GDM1 (cell line): Measurements from ENCODE around the gene CPD.
A peak's percentile ranks its signal among the peaks of the same experiment; 100 is the strongest.
"Not testable (repeated sequence)": the region's sequence is repeated elsewhere in the genome, so short reads cannot be mapped to it uniquely, and the experiment has no call there.

Source experiments
- DNase-seq: peaks from one replicate; lab custom pipeline; 2025; lab: John Stamatoyannopoulos, UW

The CPD gene

GRCh38 chr17:30429155-30429554 is 50.4 kb downstream of the CPD start:
- DNase-seq: no peak

GRCh38 chr17:30433514-30433913 is 54.8 kb downstream of the CPD start:
- DNase-seq: no peak

- DNase-seq: no peak
Observed at GRCh38 chr17:30436729-30437128, 58.0 kb downstream of the CPD start.

GRCh38 chr17:30443721-30444120 is 65.0 kb downstream of the CPD start:
- no peak for DNase-seq

GRCh38 chr17:30446640-30447039 is 67.9 kb downstream of the CPD start:
- not testable (repeated sequence) for DNase-seq

DNA sequence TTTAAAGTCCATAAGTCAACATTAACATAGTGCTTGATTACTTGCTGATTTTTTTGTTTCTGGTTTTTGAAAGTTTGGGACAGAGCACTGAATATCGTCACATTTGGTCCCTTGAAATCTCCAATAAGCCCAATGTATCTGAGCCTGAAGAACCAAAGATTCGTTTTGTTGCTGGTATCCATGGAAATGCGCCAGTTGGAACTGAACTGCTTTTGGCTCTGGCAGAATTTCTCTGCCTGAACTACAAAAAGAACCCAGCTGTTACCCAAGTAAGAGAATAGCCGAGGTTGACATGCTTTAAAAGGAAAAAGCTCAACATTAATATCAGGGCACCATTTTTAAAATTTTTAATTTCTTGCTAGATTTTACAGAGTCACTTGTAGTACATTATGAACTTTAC is 70.8 kb downstream of the CPD start:
- DNase-seq: no peak

DNA sequence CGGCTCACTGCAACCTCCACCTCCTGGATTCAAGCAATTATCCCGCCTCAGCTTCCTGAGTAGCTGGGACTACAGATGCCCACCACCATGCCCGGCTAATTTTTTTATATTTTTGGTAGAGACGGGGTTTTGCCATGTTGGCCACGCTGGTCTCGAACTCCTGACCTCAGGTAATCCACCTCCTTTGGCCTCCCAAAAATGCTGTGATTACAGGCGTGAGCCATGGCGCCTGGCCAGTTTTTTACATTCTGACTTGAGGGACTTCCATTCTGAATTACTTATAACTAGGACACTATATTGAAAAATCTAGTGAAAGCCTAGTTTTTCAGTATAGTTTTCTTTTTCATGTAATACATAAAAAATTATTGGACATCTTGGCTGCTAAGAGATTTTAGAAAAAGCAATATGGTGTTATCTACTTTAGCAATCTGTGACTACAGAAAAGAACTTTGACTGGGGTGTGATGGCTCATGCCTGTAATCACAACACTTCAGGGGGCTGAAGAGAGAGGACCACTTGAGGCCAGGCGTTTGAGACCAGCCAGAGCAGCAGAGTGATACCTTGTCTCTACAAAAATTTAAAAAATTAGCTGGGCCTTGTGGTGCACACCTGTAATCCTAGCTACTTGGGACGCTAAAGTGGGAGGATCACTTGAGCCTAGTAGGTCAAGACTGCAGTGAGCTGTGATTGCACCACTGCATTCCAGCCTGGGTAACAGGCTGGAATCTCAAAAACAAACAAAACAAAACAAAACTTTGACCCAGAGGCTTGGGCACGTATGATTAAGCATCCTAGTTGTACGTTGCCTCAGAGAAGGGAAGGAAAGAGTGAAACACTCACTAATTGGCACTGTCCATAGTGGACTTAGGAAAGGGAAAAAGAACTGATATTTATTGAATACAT is 71.6 kb downstream of the CPD start:
- DNase-seq: no peak

GRCh38 chr17:30454635-30455034 is 75.9 kb downstream of the CPD start:
- DNase-seq: no peak

GRCh38 chr17:30458371-30458770 is 79.6 kb downstream of the CPD start:
- DNase-seq: no peak

- DNase-seq: not testable (repeated sequence)
Observed at GRCh38 chr17:30458797-30459413, 80.2 kb downstream of the CPD start.

- DNase-seq: no peak
Observed at GRCh38 chr17:30468465-30468864, 89.7 kb downstream of the CPD start.

DNA sequence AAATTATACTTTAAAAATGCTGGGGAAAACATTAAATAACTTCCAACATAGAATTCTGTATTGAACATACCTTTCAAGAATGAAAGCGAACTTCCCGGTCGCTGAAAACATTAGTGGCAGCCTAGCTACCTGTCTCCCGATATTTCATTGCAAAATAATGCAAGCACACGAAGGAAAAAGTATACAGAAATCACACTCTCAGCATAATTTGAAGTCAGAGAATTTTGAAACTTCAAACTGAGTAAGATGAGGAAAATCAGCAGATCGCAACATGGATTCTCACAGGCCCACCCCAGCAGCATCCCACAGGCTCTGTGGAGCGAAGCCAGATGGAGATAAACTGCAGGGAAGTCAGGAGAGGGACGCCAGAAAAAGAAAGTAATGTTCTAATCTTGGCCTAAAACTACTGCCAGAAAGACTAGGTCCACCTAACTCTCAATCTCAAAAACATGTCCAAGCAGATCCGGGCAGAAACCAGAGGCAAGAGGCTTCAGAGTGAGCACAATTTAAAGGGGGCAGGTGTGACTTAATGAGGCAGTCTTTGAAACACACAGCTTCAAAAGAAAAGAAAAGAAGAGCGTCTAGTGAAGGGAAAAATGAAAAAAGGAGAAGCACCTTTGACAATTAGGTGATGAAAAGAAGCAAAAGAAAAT is 93.6 kb downstream of the CPD start:
- DNase-seq: no peak

DNA sequence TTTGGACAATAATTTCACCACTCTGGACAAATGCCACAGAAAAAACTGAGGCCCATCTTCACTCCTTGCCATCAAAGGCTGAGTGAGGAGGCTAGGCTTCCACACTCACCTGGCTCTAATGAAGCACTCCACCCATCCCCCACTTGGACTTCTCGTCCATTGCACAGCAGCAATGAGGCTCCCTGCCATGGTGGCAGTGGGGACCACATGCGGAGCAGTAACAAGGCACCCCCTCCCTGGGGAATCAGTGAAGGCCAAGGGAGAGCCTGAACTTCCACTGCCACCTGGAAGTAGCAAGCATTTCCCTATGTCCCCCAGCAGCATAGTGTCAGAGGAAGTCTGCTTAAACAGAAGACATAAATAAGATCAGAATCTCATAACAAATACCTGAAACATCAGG is 96.5 kb downstream of the CPD start:
- DNase-seq: no peak

GRCh38 chr17:30476726-30477082 is 98.0 kb downstream of the CPD start:
- no peak for DNase-seq

DNA sequence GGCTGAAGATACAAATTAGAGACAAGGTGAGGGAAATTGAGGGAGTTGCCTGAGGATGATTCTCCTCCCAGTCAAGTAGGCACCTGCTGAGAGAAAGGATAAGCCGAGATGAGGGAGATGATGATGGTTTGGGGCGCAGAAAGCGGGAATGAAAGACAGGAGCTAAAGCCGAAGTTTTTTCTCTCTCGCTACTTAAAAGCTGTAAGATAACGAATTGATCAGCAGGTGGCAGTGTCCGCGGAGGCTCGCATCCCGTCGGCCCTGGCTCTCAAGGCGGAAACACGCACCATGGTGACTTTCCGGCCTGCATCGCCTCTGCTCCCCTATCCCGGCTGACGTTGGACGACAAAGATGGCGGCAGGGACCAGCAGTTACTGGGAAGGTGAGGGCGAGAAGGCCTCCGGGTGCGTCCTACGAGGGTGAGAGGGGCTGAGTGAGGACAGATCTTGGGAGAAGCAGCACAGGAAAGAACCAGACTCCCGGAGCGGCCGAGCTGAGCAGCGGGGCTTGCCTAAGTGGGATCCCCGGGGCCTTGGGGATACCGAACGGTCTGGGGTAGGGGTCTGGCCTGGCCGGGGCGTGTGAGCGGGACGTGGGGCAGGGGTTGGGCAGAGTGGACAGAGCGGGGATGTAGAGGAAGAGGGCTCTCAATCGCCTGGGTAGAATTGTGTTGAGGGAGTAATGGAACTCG is 98.5 kb downstream of the CPD start, which contains the start of gene GOSR1:
Gene GOSR1 (plus strand): TSS at position 326 of the 691 bp plus-strand sequence. CDS start 26 bp downstream, at position 352.
- peak; percentile 92 for DNase-seq

GRCh38 chr17:30477774-30478115 is 99.0 kb downstream of the CPD start:
- no peak for DNase-seq

- DNase-seq: no peak
Observed at GRCh38 chr17:30482555-30482954, 103.8 kb downstream of the CPD start.

GRCh38 chr17:30483159-30483558 is 104.4 kb downstream of the CPD start:
- no peak for DNase-seq

DNA sequence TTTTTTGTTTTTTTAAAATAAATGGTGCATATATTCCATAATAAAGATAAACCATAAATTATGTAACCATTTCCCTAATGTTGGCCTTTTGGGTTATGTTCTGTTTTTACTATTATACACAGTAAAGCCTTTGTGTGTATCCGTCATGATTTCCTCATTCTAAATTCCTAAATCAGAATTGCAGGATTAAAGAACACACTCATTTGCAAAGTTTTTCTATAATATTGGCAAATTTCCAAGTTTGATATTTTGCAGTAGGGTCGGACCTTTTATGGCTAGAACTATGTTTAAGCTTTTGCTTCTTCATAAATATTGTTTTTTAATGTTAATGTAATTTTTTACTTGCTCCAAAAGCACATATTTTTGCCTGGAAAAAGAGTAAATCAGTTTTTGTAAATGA is 115.1 kb downstream of the CPD start:
- no peak for DNase-seq

- DNase-seq: no peak
Observed at GRCh38 chr17:30495586-30495985, 116.9 kb downstream of the CPD start.

- no peak for DNase-seq
Observed at GRCh38 chr17:30503558-30503957, 124.8 kb downstream of the CPD start.

DNA sequence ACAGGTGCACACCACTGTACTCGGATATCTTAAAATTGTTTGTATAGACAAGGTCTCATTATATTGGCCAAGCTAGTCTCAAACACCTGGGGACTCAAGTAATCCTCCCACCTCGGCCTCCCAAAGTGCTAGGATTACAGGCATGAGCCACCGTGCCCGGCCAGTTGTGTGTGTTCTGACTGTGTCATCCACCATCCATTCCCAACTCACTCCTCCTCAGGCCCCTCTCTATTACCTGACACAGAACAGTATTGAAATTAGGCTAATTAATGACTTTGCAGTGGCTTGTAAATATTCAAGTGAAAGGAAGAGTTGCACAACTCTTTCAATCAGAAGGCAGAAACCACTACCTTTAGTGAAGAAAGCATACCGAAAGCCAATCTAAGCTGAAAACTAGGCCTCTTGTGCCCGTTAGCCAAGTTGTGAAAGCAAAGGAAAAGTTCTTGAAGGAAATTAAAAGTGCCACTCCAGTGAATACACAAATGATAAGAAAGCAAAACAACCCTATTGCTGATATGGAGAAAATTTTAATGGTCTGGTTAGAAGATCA is 127.2 kb downstream of the CPD start:
- DNase-seq: no peak
